NB4 (cell line): ENCODE data around the gene PTPRD.
"Not testable (repeated sequence)": the region's sequence is repeated elsewhere in the genome, so short reads cannot be mapped to it uniquely, and the experiment has no call there.

Source experiments
- POLR2A ChIP-seq: IDR thresholded peaks from 2 replicates; pipeline ENCODE4 v1.6.1; 2011; ENCODE audit warnings: mild to moderate bottlenecking; ENCODE audit not compliant: insufficient read length; ENCODE audit errors: extremely low read depth
- TF ChIP-seq, protein P1 (sequence below): IDR thresholded peaks from one replicate; pipeline ENCODE4 v1.5.1; 2012; ENCODE audit warnings: low read depth, low read length
- TF ChIP-seq, protein P2 (sequence below): IDR thresholded peaks from 2 replicates; pipeline ENCODE4 v1.6.1; 2011; ENCODE audit warnings: low read depth, low read length

DNA sequence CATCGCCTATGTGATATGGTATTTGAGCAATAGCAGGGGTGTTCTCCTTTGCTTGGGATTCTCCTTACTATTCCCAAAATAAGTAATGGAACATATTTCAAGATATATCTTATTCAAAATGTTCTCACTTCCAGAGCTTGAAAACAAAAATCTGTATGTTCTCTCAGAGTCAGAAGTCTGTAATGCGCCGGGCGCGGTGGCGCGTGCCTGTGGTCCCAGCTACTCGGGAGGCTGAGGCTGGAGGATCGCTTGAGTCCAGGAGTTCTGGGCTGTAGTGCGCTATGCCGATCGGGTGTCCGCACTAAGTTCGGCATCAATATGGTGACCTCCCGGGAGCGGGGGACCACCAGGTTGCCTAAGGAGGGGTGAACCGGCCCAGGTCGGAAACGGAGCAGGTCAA lies 1170.9 kb downstream of the PTPRD start:
- TF ChIP-seq, protein P1, sequence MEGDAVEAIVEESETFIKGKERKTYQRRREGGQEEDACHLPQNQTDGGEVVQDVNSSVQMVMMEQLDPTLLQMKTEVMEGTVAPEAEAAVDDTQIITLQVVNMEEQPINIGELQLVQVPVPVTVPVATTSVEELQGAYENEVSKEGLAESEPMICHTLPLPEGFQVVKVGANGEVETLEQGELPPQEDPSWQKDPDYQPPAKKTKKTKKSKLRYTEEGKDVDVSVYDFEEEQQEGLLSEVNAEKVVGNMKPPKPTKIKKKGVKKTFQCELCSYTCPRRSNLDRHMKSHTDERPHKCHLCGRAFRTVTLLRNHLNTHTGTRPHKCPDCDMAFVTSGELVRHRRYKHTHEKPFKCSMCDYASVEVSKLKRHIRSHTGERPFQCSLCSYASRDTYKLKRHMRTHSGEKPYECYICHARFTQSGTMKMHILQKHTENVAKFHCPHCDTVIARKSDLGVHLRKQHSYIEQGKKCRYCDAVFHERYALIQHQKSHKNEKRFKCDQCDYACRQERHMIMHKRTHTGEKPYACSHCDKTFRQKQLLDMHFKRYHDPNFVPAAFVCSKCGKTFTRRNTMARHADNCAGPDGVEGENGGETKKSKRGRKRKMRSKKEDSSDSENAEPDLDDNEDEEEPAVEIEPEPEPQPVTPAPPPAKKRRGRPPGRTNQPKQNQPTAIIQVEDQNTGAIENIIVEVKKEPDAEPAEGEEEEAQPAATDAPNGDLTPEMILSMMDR: not testable (repeated sequence)
- TF ChIP-seq POLR2A: not testable (repeated sequence)
- TF ChIP-seq, protein P2, sequence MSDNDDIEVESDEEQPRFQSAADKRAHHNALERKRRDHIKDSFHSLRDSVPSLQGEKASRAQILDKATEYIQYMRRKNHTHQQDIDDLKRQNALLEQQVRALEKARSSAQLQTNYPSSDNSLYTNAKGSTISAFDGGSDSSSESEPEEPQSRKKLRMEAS: not testable (repeated sequence)
